ENCODE results near the gene TMEM106A.

DNA sequence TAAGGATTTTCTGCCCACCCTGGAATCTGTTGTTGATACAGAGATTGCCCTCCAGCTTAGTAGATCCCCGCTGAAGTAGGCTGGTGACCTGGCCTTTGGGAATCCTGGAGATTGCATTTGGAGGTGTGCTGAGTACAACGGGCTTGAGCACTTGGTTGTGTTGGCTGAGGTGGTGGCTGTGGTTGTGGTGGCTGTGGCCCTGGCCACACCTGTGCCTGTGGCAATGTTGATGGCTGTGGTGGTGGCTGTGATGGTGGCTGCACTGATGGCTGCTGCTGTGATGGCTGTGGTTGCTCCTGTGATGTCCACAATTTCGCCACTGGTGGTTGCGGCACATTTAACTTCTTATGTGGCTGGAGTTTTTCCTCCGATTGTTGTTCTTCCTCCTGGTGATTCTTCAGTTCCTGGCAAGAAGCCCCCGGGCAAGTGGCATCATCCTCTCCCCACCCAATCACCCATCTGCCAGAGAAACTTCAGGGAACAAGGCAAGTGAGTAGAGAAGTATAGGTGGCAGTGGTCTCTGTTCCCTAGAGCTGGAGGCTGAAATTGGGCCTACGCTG, 12.6 kb downstream of the TMEM106A start:
- TF ChIP-seq, protein P1, sequence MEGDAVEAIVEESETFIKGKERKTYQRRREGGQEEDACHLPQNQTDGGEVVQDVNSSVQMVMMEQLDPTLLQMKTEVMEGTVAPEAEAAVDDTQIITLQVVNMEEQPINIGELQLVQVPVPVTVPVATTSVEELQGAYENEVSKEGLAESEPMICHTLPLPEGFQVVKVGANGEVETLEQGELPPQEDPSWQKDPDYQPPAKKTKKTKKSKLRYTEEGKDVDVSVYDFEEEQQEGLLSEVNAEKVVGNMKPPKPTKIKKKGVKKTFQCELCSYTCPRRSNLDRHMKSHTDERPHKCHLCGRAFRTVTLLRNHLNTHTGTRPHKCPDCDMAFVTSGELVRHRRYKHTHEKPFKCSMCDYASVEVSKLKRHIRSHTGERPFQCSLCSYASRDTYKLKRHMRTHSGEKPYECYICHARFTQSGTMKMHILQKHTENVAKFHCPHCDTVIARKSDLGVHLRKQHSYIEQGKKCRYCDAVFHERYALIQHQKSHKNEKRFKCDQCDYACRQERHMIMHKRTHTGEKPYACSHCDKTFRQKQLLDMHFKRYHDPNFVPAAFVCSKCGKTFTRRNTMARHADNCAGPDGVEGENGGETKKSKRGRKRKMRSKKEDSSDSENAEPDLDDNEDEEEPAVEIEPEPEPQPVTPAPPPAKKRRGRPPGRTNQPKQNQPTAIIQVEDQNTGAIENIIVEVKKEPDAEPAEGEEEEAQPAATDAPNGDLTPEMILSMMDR (IDR thresholded peaks at IDR 0.05 in 2 of 3, conservative IDR thresholded peaks at IDR 0.05 in 1 of 3; ENCODE audit: borderline replicate concordance in 1 of 3, insufficient read depth in 1 of 3, low read depth in 2 of 3, low read length in 2 of 3), result no peak
- no peak for TF ChIP-seq JUND (IDR thresholded peaks at IDR 0.05)
- TF ChIP-seq EZH2phosphoT487 (IDR thresholded peaks at IDR 0.05; ENCODE audit: borderline replicate concordance), result no peak
- no peak for TF ChIP-seq SRF (IDR thresholded peaks at IDR 0.05; ENCODE audit: low read depth)

Data from HCT116 (cell line).